ENCODE measurements around the gene HGFAC. TPM values are rescaled to one million over a fixed set of nuclear protein-coding genes. Genes with fewer than 3 reads are reported as not detected.
"Not testable (repeated sequence)": the region's sequence is repeated elsewhere in the genome, so short reads cannot be mapped to it uniquely, and the experiment has no call there.

HGFAC gene
- polyA plus RNA-seq, 4 donors = 0.21 to 0.30 TPM; not detected in 2

- DNase-seq = peak in 1 of 2 donors; percentile 36
- WGBS, 3 donors = 83 to 86% (median 86%) methylated on average over 26 of the region's 26 CpGs
- FAIRE-seq = no peak
- H3K27ac ChIP-seq (ENCODE audit: low read depth in 1 of 3, low read length in 2 of 3) = peak overlapping the region in 1 of 3 donors; percentile 25
- H3K36me3 ChIP-seq (ENCODE audit: control insufficient read depth in 3 of 3, insufficient read depth in 2 of 3, low read depth in 1 of 3, low read length in 3 of 3) = peaks cover 0 to 31% (median 0%) of the 10 kb centered on the region in 3 donors
- H3K27me3 ChIP-seq (ENCODE audit: control insufficient read depth in 3 of 3, insufficient read depth in 3 of 3, low read length in 3 of 3) = no peaks in the 10 kb centered on the region
- H3K4me1 ChIP-seq (ENCODE audit: control insufficient read depth in 3 of 3, insufficient read depth in 2 of 3, low read depth in 1 of 3, low read length in 2 of 3) = peaks cover 0 to 8% (median 0%) of the 10 kb centered on the region in 3 donors
- H3K4me3 ChIP-seq (ENCODE audit: low read depth in 1 of 3, low read length in 3 of 3) = no peak overlapping the region
- peaks cover 0 to 25% of the 10 kb centered on the region in 2 donors for H3K9me3 ChIP-seq (ENCODE audit: control insufficient read depth in 2 of 2, insufficient read depth in 1 of 2, low read depth in 1 of 2, low read length in 1 of 2)
These were observed 33.6 kb upstream of the HGFAC start for GRCh38 chr4:3407930-3408792.

GRCh38 chr4:3408793-3409330, 32.9 kb upstream of the HGFAC start:
- WGBS, 3 donors = 85 to 90% (median 86%) methylated on average over 8 of the region's 8 CpGs
- Histone ChIP-seq H3K27ac (ENCODE audit: low read depth in 1 of 3, low read length in 2 of 3) (peak overlapping the region in 1 of 3 donors; percentile 25), H3K36me3 (ENCODE audit: control insufficient read depth in 3 of 3, insufficient read depth in 2 of 3, low read depth in 1 of 3, low read length in 3 of 3) (peaks cover 0 to 30% (median 0%) of the 10 kb centered on the region in 3 donors), H3K4me1 (ENCODE audit: control insufficient read depth in 3 of 3, insufficient read depth in 2 of 3, low read depth in 1 of 3, low read length in 2 of 3) (peaks cover 0 to 8% (median 0%) of the 10 kb centered on the region in 3 donors), H3K27me3 (ENCODE audit: control insufficient read depth in 3 of 3, insufficient read depth in 3 of 3, low read length in 3 of 3) (no peaks in the 10 kb centered on the region), H3K4me3 (ENCODE audit: low read depth in 1 of 3, low read length in 3 of 3) (no peak overlapping the region), H3K9me3 (ENCODE audit: control insufficient read depth in 2 of 2, insufficient read depth in 1 of 2, low read depth in 1 of 2, low read length in 1 of 2) (peaks cover 0 to 18% of the 10 kb centered on the region in 2 donors)
- FAIRE-seq = no peak
- DNase-seq = peak in 1 of 2 donors; percentile 76

GRCh38 chr4:3409571-3410091, 32.1 kb upstream of the HGFAC start:
- 81 to 87% (median 86%) methylated on average over 11 to 15 of the region's 15 CpGs for WGBS, 3 donors
- Histone ChIP-seq H3K27ac (ENCODE audit: low read depth in 1 of 3, low read length in 2 of 3) (no peak overlapping the region), H3K36me3 (ENCODE audit: control insufficient read depth in 3 of 3, insufficient read depth in 2 of 3, low read depth in 1 of 3, low read length in 3 of 3) (peaks cover 0 to 30% (median 0%) of the 10 kb centered on the region in 3 donors), H3K4me3 (ENCODE audit: low read depth in 1 of 3, low read length in 3 of 3) (no peak overlapping the region), H3K9me3 (ENCODE audit: control insufficient read depth in 2 of 2, insufficient read depth in 1 of 2, low read depth in 1 of 2, low read length in 1 of 2) (peaks cover 0 to 10% of the 10 kb centered on the region in 2 donors), H3K4me1 (ENCODE audit: control insufficient read depth in 3 of 3, insufficient read depth in 2 of 3, low read depth in 1 of 3, low read length in 2 of 3) (peaks cover 0 to 8% (median 0%) of the 10 kb centered on the region in 3 donors), H3K27me3 (ENCODE audit: control insufficient read depth in 3 of 3, insufficient read depth in 3 of 3, low read length in 3 of 3) (no peaks in the 10 kb centered on the region)
- DNase-seq (no peak), FAIRE-seq (no peak)

- no peak for FAIRE-seq
- H3K4me1 ChIP-seq (ENCODE audit: control insufficient read depth in 3 of 3, insufficient read depth in 2 of 3, low read depth in 1 of 3, low read length in 2 of 3) = peaks cover 0 to 8% (median 0%) of the 10 kb centered on the region in 3 donors
- peaks cover 0 to 32% (median 0%) of the 10 kb centered on the region in 3 donors for H3K36me3 ChIP-seq (ENCODE audit: control insufficient read depth in 3 of 3, insufficient read depth in 2 of 3, low read depth in 1 of 3, low read length in 3 of 3)
- H3K4me3 ChIP-seq (ENCODE audit: low read depth in 1 of 3, low read length in 3 of 3) = no peak overlapping the region
- no peak overlapping the region for H3K27ac ChIP-seq (ENCODE audit: low read depth in 1 of 3, low read length in 2 of 3)
- no peak for DNase-seq
- H3K9me3 ChIP-seq (ENCODE audit: control insufficient read depth in 2 of 2, insufficient read depth in 1 of 2, low read depth in 1 of 2, low read length in 1 of 2) = peaks cover 0 to under 1% of the 10 kb centered on the region in 2 donors
- H3K27me3 ChIP-seq (ENCODE audit: control insufficient read depth in 3 of 3, insufficient read depth in 3 of 3, low read length in 3 of 3) = no peaks in the 10 kb centered on the region
- WGBS, 3 donors = 87 to 90% (median 89%) methylated on average over 22 of the region's 22 CpGs
These were observed 31.2 kb upstream of the HGFAC start for GRCh38 chr4:3410401-3411135.

GRCh38 chr4:3411190-3411589, 30.6 kb upstream of the HGFAC start:
- H3K9me3 ChIP-seq (ENCODE audit: control insufficient read depth in 2 of 2, insufficient read depth in 1 of 2, low read depth in 1 of 2, low read length in 1 of 2); FAIRE-seq; DNase-seq; H3K27ac ChIP-seq (ENCODE audit: low read depth in 1 of 3, low read length in 2 of 3); H3K27me3 ChIP-seq (ENCODE audit: control insufficient read depth in 3 of 3, insufficient read depth in 3 of 3, low read length in 3 of 3); H3K4me3 ChIP-seq (ENCODE audit: low read depth in 1 of 3, low read length in 3 of 3); H3K4me1 ChIP-seq (ENCODE audit: control insufficient read depth in 3 of 3, insufficient read depth in 2 of 3, low read depth in 1 of 3, low read length in 2 of 3): not testable (repeated sequence)
- 94 to 96% (median 95%) methylated on average over 17 of the region's 17 CpGs for WGBS, 3 donors
- H3K36me3 ChIP-seq (ENCODE audit: control insufficient read depth in 3 of 3, insufficient read depth in 2 of 3, low read depth in 1 of 3, low read length in 3 of 3) = peaks cover 0 to 35% (median 0%) of the 10 kb centered on the region in 3 donors

- FAIRE-seq = no peak
- Histone ChIP-seq H3K27me3 (ENCODE audit: control insufficient read depth in 3 of 3, insufficient read depth in 3 of 3, low read length in 3 of 3) (no peaks in the 10 kb centered on the region), H3K4me3 (ENCODE audit: low read depth in 1 of 3, low read length in 3 of 3) (no peak overlapping the region), H3K27ac (ENCODE audit: low read depth in 1 of 3, low read length in 2 of 3) (no peak overlapping the region), H3K4me1 (ENCODE audit: control insufficient read depth in 3 of 3, insufficient read depth in 2 of 3, low read depth in 1 of 3, low read length in 2 of 3) (peaks cover 0 to 8% (median 0%) of the 10 kb centered on the region in 3 donors), H3K36me3 (ENCODE audit: control insufficient read depth in 3 of 3, insufficient read depth in 2 of 3, low read depth in 1 of 3, low read length in 3 of 3) (peaks cover 0 to 37% (median 0%) of the 10 kb centered on the region in 3 donors), H3K9me3 (ENCODE audit: control insufficient read depth in 2 of 2, insufficient read depth in 1 of 2, low read depth in 1 of 2, low read length in 1 of 2) (no peaks in the 10 kb centered on the region)
- 90 to 92% (median 91%) methylated on average over 17 of the region's 17 CpGs for WGBS, 3 donors
- DNase-seq = no peak
These were observed 30.1 kb upstream of the HGFAC start for GRCh38 chr4:3411676-3412075.

GRCh38 chr4:3412257-3413020, 29.3 kb upstream of the HGFAC start:
- H3K9me3 ChIP-seq (ENCODE audit: control insufficient read depth in 2 of 2, insufficient read depth in 1 of 2, low read depth in 1 of 2, low read length in 1 of 2) = no peaks in the 10 kb centered on the region
- H3K4me1 ChIP-seq (ENCODE audit: control insufficient read depth in 3 of 3, insufficient read depth in 2 of 3, low read depth in 1 of 3, low read length in 2 of 3) = peaks cover 0 to 8% (median 0%) of the 10 kb centered on the region in 3 donors
- peaks cover 0 to 44% (median 2%) of the 10 kb centered on the region in 3 donors for H3K36me3 ChIP-seq (ENCODE audit: control insufficient read depth in 3 of 3, insufficient read depth in 2 of 3, low read depth in 1 of 3, low read length in 3 of 3)
- H3K4me3 ChIP-seq (ENCODE audit: low read depth in 1 of 3, low read length in 3 of 3) = no peak overlapping the region
- H3K27ac ChIP-seq (ENCODE audit: low read depth in 1 of 3, low read length in 2 of 3) = no peak overlapping the region
- no peaks in the 10 kb centered on the region for H3K27me3 ChIP-seq (ENCODE audit: control insufficient read depth in 3 of 3, insufficient read depth in 3 of 3, low read length in 3 of 3)
- WGBS, 3 donors = 88 to 91% (median 89%) methylated on average over 19 to 24 of the region's 24 CpGs
- no peak for FAIRE-seq
- DNase-seq = no peak
